A549 treated with CORT108297 at 1 μM for 4 hours (cell line): ENCODE measurements around the gene IQSEC1. TPM values are rescaled to one million over a fixed set of nuclear protein-coding genes. Genes with fewer than 3 reads are reported as not detected.

Source experiments
- total RNA-seq: library from RNA; stranded (reverse); fragments of 200-300 nt; extraction: Qiagen RNA extraction; gene quantifications from 5 replicates; pipeline ENCODE4 v1.2.3, GENCODE V29; 2022

Gene IQSEC1
- 12.3 to 19.0 TPM (median 17.9 TPM) in 5 replicates for total RNA-seq

DNA sequence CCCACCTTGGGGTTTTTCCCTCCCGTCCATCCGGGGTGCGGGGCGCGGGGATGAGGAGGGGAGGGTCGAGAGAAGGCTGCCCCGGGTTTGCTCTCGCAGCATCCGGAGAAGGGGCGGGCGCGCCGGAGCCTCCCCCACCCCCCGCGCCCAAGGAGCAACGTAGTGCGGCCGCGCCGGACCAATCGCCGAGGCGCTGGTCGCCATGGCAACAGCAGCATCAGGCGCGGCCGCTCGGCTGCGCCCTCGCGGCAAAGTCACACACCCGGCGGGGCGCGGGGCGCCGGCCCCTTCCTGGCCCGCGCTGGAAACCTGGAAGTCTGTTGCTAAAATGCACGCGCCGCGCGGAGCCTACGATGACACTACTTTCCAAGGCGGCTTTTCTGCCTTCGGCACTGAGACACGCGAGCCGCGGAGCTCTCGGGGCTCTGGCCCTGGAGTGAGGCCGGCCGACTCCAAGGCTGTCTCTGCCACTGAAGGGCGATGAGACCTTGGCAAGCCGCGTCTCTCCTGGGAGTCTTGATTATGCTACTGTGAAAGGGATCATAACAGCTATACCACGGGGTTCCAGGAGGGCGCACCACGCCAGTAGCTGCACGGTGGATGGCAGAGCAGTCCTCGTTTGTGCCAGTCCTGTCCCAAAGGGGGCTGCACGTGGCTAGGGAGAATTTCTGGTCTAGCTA lies at the start of gene IQSEC1:
IQSEC1 (minus strand) TSS at position 104 of the 680 bp plus-strand sequence. CDS start 415 bp downstream, outside the sequence.

Other genes with a start within 250 kb of the IQSEC1 start
- 2,231 to 2,516 TPM (median 2,384 TPM) in 5 replicates for gene RPL32, start 231.9 kb downstream of the IQSEC1 start, total RNA-seq